H9 (cell line): Measurements from ENCODE around the gene COL4A1. TPM values are rescaled to one million over a fixed set of nuclear protein-coding genes. Genes with fewer than 3 reads are reported as not detected.

Experiments used
- DNase-seq: peaks from one replicate; pipeline ENCODE4 v3.0.0-alpha.2; 2017
- H2AFZ ChIP-seq: one replicate; pipeline ENCODE4 v1.6.1; 2013; ENCODE audit warnings: mild to moderate bottlenecking, low read length, control low read depth, moderate library complexity
- H2AK5ac ChIP-seq: 2 replicates; pipeline ENCODE4 v1.6.1; 2013; ENCODE audit warnings: low read length, control low read depth, mixed read lengths; ENCODE audit not compliant: insufficient read length
- H2BK120ac ChIP-seq: one replicate; pipeline ENCODE4 v1.6.1; 2013; ENCODE audit warnings: low read depth, mild to moderate bottlenecking, low read length, control low read depth, inconsistent platforms; ENCODE audit not compliant: poor library complexity, severe bottlenecking
- H2BK12ac ChIP-seq: 2 replicates; pipeline ENCODE4 v1.6.1; 2013; ENCODE audit warnings: low read length, control low read depth, mixed read lengths, low read depth; ENCODE audit not compliant: insufficient read length
- H2BK15ac ChIP-seq: 2 replicates; pipeline ENCODE4 v1.6.1; 2013; ENCODE audit warnings: low read depth, low read length, control low read depth
- H2BK20ac ChIP-seq: one replicate; pipeline ENCODE4 v1.6.1; 2013; ENCODE audit warnings: low read depth, mild to moderate bottlenecking, low read length, control low read depth, inconsistent platforms; ENCODE audit not compliant: poor library complexity, severe bottlenecking
- H2BK5ac ChIP-seq: 2 replicates; pipeline ENCODE4 v1.6.1; 2013; ENCODE audit warnings: low read length, control low read depth, mixed read lengths; ENCODE audit not compliant: insufficient read length
- H3K14ac ChIP-seq: 2 replicates; pipeline ENCODE4 v1.6.1; 2013; ENCODE audit warnings: low read length, control low read depth; ENCODE audit not compliant: insufficient read depth
- H3K18ac ChIP-seq: 2 replicates; pipeline ENCODE4 v1.6.1; 2013; ENCODE audit warnings: low read depth, mild to moderate bottlenecking, mixed read lengths, low read length, control low read depth; ENCODE audit not compliant: insufficient read length
- H3K23ac ChIP-seq: 2 replicates; pipeline ENCODE4 v1.6.1; 2013; ENCODE audit warnings: low read length, control low read depth, mixed read lengths, low read depth; ENCODE audit not compliant: insufficient read length
- H3K23me2 ChIP-seq: 2 replicates; pipeline ENCODE4 v1.6.1; 2013; ENCODE audit warnings: low read depth, mild to moderate bottlenecking, mixed read lengths, low read length, control low read depth; ENCODE audit not compliant: insufficient read length, poor library complexity, severe bottlenecking
- H3K27ac ChIP-seq: 2 replicates; pipeline ENCODE4 v1.5.1; 2013; ENCODE audit warnings: low read length, control low read depth, mixed read lengths, low read depth; ENCODE audit not compliant: insufficient read length
- H3K27me3 ChIP-seq: 2 replicates; pipeline ENCODE4 v1.6.1; 2013; ENCODE audit warnings: low read length, control low read depth, inconsistent platforms; ENCODE audit not compliant: insufficient read depth
- H3K4ac ChIP-seq: 2 replicates; pipeline ENCODE4 v1.6.1; 2013; ENCODE audit warnings: low read depth, mild to moderate bottlenecking, control low read depth, inconsistent platforms, low read length, moderate library complexity
- H3K4me1 ChIP-seq: 2 replicates; pipeline ENCODE4 v1.6.1; 2013; ENCODE audit warnings: low read length, control low read depth, inconsistent platforms; ENCODE audit not compliant: insufficient read depth
- H3K4me2 ChIP-seq: 2 replicates; pipeline ENCODE4 v1.6.1; 2013; ENCODE audit warnings: low read length, control low read depth, mixed read lengths; ENCODE audit not compliant: insufficient read length, insufficient read depth
- H3K56ac ChIP-seq: 2 replicates; pipeline ENCODE4 v1.6.1; 2013; ENCODE audit warnings: low read depth, mild to moderate bottlenecking, mixed read lengths, low read length, control low read depth; ENCODE audit not compliant: insufficient read length
- H3K79me1 ChIP-seq: 2 replicates; pipeline ENCODE4 v1.6.1; 2013; ENCODE audit warnings: low read depth, mild to moderate bottlenecking, moderate library complexity, low read length, control low read depth, inconsistent platforms; ENCODE audit not compliant: insufficient read depth, poor library complexity, severe bottlenecking
- H3K79me2 ChIP-seq: 2 replicates; pipeline ENCODE4 v1.6.1; 2013; ENCODE audit warnings: low read length, control low read depth, inconsistent platforms; ENCODE audit not compliant: insufficient read depth
- H3K9ac ChIP-seq: 2 replicates; pipeline ENCODE4 v1.6.1; 2013; ENCODE audit warnings: low read length, control low read depth, mixed read lengths; ENCODE audit not compliant: insufficient read length; ENCODE audit errors: extremely low read depth
- H3K9me3 ChIP-seq: one replicate; pipeline ENCODE4 v1.6.1; 2013; ENCODE audit warnings: low read depth, low read length, inconsistent platforms; ENCODE audit not compliant: control insufficient read depth
- H3T11ph ChIP-seq: one replicate; pipeline ENCODE4 v1.6.1; 2013; ENCODE audit warnings: mild to moderate bottlenecking, low read length, control low read depth, inconsistent platforms
- H4K20me1 ChIP-seq: one replicate; pipeline ENCODE4 v1.6.1; 2013; ENCODE audit not compliant: control insufficient read depth, insufficient read length, insufficient read depth
- H4K5ac ChIP-seq: 2 replicates; pipeline ENCODE4 v1.6.1; 2013; ENCODE audit warnings: low read depth, mild to moderate bottlenecking, mixed read lengths, low read length, control low read depth; ENCODE audit not compliant: insufficient read length
- H4K8ac ChIP-seq: replicated peaks from 2 replicates; pipeline ENCODE4 v1.6.1; 2013; ENCODE audit warnings: low read length, control low read depth, mixed read lengths, low read depth; ENCODE audit not compliant: insufficient read length
- H4K91ac ChIP-seq: 2 replicates; pipeline ENCODE4 v1.6.1; 2013; ENCODE audit warnings: low read depth, mild to moderate bottlenecking, moderate library complexity, mixed read lengths, low read length, control low read depth; ENCODE audit not compliant: insufficient read length
- H3K27ac Mint-ChIP-seq, 3 experiments: 2 replicates in 2 of 3; 3 replicates in 1 of 3; pipeline ENCODE4 v1.8.0; 2020 to 2021; ENCODE audit warnings: mixed read lengths in 3 of 3, mild to moderate bottlenecking in 1 of 3, moderate library complexity in 1 of 3
- H3K27me3 Mint-ChIP-seq: 2 replicates; pipeline ENCODE4 v1.8.0; 2021; ENCODE audit warnings: low read depth, mild to moderate bottlenecking, moderate library complexity, mixed read lengths
- H3K36me3 Mint-ChIP-seq, 3 experiments: 2 replicates in 2 of 3; 3 replicates in 1 of 3; pipeline ENCODE4 v1.8.0; 2020 to 2021; ENCODE audit warnings: low read depth in 3 of 3, mixed read lengths in 3 of 3; ENCODE audit not compliant: insufficient read depth in 1 of 3
- H3K4me1 Mint-ChIP-seq, 2 experiments: 2 replicates each; pipeline ENCODE4 v1.8.0; 2020; ENCODE audit warnings: mixed read lengths in 2 of 2
- H3K4me3 Mint-ChIP-seq, 2 experiments: 2 replicates in 1 of 2; 3 replicates in 1 of 2; pipeline ENCODE4 v1.8.0; 2020 to 2021; ENCODE audit warnings: mild to moderate bottlenecking in 2 of 2, mixed read lengths in 2 of 2, moderate library complexity in 1 of 2
- H3K9me3 Mint-ChIP-seq, 2 experiments: 2 replicates in 1 of 2; 3 replicates in 1 of 2; pipeline ENCODE4 v1.8.0; 2020; ENCODE audit warnings: mild to moderate bottlenecking in 2 of 2, mixed read lengths in 2 of 2, moderate library complexity in 1 of 2
- CTCF ChIP-seq: fragments of 200-600 bp; sonication (generic); conservative IDR thresholded peaks from 3 replicates; pipeline ENCODE4 v1.8.0; 2021; ENCODE audit warnings: antibody characterized with exemption, mild to moderate bottlenecking
- WGBS: extraction: QIAGEN DNeasy Blood & Tissue Kit; methylation state at CpG from one replicate; pipeline ENCODE4 v1.1.7; 2013; ENCODE audit warnings: missing lambda C conversion rate, low lambda C conversion rate, mixed read lengths; ENCODE audit not compliant: insufficient read length; ENCODE audit errors: extremely low coverage; 5-methylcytosine and 5-hydroxymethylcytosine counted together
- total RNA-seq: library from RNA; stranded (reverse); gene quantifications from 2 replicates; pipeline ENCODE4 v1.2.1, GENCODE V29; 2021

Gene COL4A1
- total RNA-seq, 1 experiment from 2014 or later: 73.1 TPM

GRCh38 chr13:110154410-110154933 is 152.5 kb downstream of the COL4A1 start:
- no peaks in the 10 kb centered on the region for H3K9me3 ChIP-seq
- H3K79me2 ChIP-seq: no peaks in the 10 kb centered on the region
- H2AFZ ChIP-seq: no peak overlapping the region
- H4K20me1 ChIP-seq: no peaks in the 10 kb centered on the region
- Mint-ChIP-seq H3K9me3 (no peaks in the 10 kb centered on the region), H3K4me1 (peaks cover 7 to 8% of the 10 kb centered on the region in 2 experiments), H3K27ac (no peak overlapping the region), H3K27me3 (no peaks in the 10 kb centered on the region), H3K4me3 (no peak overlapping the region), H3K36me3 (peaks cover 16 to 40% (median 26%) of the 10 kb centered on the region in 3 experiments)
- no peaks in the 10 kb centered on the region for H3K79me1 ChIP-seq
- no peak overlapping the region for H3K23ac ChIP-seq
- no peak overlapping the region for H3K9ac ChIP-seq
- H4K5ac ChIP-seq: no peak overlapping the region
- H3T11ph ChIP-seq: no peak overlapping the region
- H3K4me2 ChIP-seq: no peak overlapping the region
- H3K18ac ChIP-seq: no peak overlapping the region
- no peaks in the 10 kb centered on the region for H3K27me3 ChIP-seq
- no CpG with 5 or more reads among the region's 7 CpGs for WGBS
- no peak overlapping the region for H4K8ac ChIP-seq
- no peaks in the 10 kb centered on the region for H3K23me2 ChIP-seq
- no peak overlapping the region for H2BK20ac ChIP-seq
- no peak for DNase-seq
- H2BK12ac ChIP-seq: no peak overlapping the region
- H3K14ac ChIP-seq: no peak overlapping the region
- TF ChIP-seq CTCF: no peak
- H2BK120ac ChIP-seq: no peak overlapping the region
- H3K56ac ChIP-seq: no peak overlapping the region
- H2AK5ac ChIP-seq: no peak overlapping the region
- no peak overlapping the region for H2BK5ac ChIP-seq
- no peak overlapping the region for H4K91ac ChIP-seq
- H3K27ac ChIP-seq: no peak overlapping the region
- no peak overlapping the region for H3K4ac ChIP-seq
- H3K4me1 ChIP-seq: no peaks in the 10 kb centered on the region; the same call in 1 of the 2 replicates
- no peak overlapping the region for H2BK15ac ChIP-seq
